ENCODE results near the gene ADM2.

Gene ADM2

GRCh38 chr22:50473088-50473487 is 8.3 kb upstream of the ADM2 start:
- Histone ChIP-seq H3K27me3 (replicated peaks) (no peaks in the 10 kb centered on the region), H3K36me3 (replicated peaks) (no peaks in the 10 kb centered on the region), H3K4me3 (ENCODE audit: low read depth, low read length) (no peak overlapping the region), H3K27ac (no peak overlapping the region)
- peak; percentile 50 for TF ChIP-seq CTCF (IDR thresholded peaks at IDR 0.05; ENCODE audit: low read depth, low read length, missing control alignments)
- no peak for DNase-seq
- in situ Hi-C loops (cut with HindIII; ENCODE audit: low pct_ligation_motif_present, low sequenced_read_pairs) = no loop called here

- in situ Hi-C loops (cut with HindIII; ENCODE audit: low pct_ligation_motif_present, low sequenced_read_pairs) = no loop called here
- peak overlapping the region; percentile 62 for H3K4me3 ChIP-seq (ENCODE audit: low read depth, low read length)
- no peak for TF ChIP-seq CTCF (IDR thresholded peaks at IDR 0.05; ENCODE audit: low read depth, low read length, missing control alignments)
- H3K36me3 ChIP-seq (replicated peaks) = no peaks in the 10 kb centered on the region
- H3K27me3 ChIP-seq (replicated peaks) = no peaks in the 10 kb centered on the region
- DNase-seq = peak; percentile 55
- peak overlapping the region; percentile 29 for H3K27ac ChIP-seq
Observed at GRCh38 chr22:50473855-50474671, 7.3 kb upstream of the ADM2 start.

GRCh38 chr22:50474710-50475651 is 6.4 kb upstream of the ADM2 start, which contains the start of gene SBF1:
Gene SBF1 (minus strand): TSS chr22:50475035. CDS start chr22:50474840, 195 bp downstream.
- no peak for TF ChIP-seq CTCF (IDR thresholded peaks at IDR 0.05; ENCODE audit: low read depth, low read length, missing control alignments)
- in situ Hi-C loops (cut with HindIII; ENCODE audit: low pct_ligation_motif_present, low sequenced_read_pairs) = no loop called here
- H3K27me3 ChIP-seq (replicated peaks) = no peaks in the 10 kb centered on the region
- H3K4me3 ChIP-seq (ENCODE audit: low read depth, low read length) = peak within 1 kb of the TSS; percentile 62
- no peaks in the 10 kb centered on the region for H3K36me3 ChIP-seq (replicated peaks)
- peak within 1 kb of the TSS; percentile 29 for H3K27ac ChIP-seq
- DNase-seq = peak; percentile 65

GRCh38 chr22:50475652-50476002 is 5.7 kb upstream of the ADM2 start:
- in situ Hi-C loops (cut with HindIII; ENCODE audit: low pct_ligation_motif_present, low sequenced_read_pairs) = no loop called here
- Histone ChIP-seq H3K27me3 (replicated peaks) (peaks cover 5% of the 10 kb centered on the region), H3K4me3 (ENCODE audit: low read depth, low read length) (no peak overlapping the region), H3K36me3 (replicated peaks) (no peaks in the 10 kb centered on the region), H3K27ac (no peak overlapping the region)
- no peak for TF ChIP-seq CTCF (IDR thresholded peaks at IDR 0.05; ENCODE audit: low read depth, low read length, missing control alignments)
- DNase-seq = no peak

- Histone ChIP-seq H3K27ac (no peak overlapping the region), H3K36me3 (replicated peaks) (no peaks in the 10 kb centered on the region), H3K4me3 (ENCODE audit: low read depth, low read length) (no peak overlapping the region), H3K27me3 (replicated peaks) (peaks cover 11% of the 10 kb centered on the region)
- no peak for TF ChIP-seq CTCF (IDR thresholded peaks at IDR 0.05; ENCODE audit: low read depth, low read length, missing control alignments)
- in situ Hi-C loops (cut with HindIII; ENCODE audit: low pct_ligation_motif_present, low sequenced_read_pairs) = no loop called here
- DNase-seq = no peak
Observed at GRCh38 chr22:50476868-50477267, 4.5 kb upstream of the ADM2 start.

All from brain microvascular endothelial cell (primary cell).